Stimulated activated CD4-positive, alpha-beta T cell treated with anti-CD3 and anti-CD28 coated beads, Interleukin-4, amount 100 ng/mL, for 48 hours (primary cell): ENCODE results near the gene FMO3.

Experiments
- DNase-seq, 2 donors: peaks; one replicate each; pipeline ENCODE4 v3.0.0-alpha.2; 2020; ENCODE audit warnings: low read depth in 2 of 2

Gene FMO3

GRCh38 chr1:171159148-171159547 lies 68.4 kb downstream of the FMO3 start:
- DNase-seq: no peak

- DNase-seq: no peak
Measured at GRCh38 chr1:171160211-171160610, 69.5 kb downstream of the FMO3 start.

GRCh38 chr1:171160639-171161354 lies 70.1 kb downstream of the FMO3 start:
- DNase-seq: no peak

GRCh38 chr1:171161431-171161830 lies 70.7 kb downstream of the FMO3 start:
- no peak for DNase-seq

- DNase-seq: no peak
Measured at GRCh38 chr1:171166361-171166760, 75.7 kb downstream of the FMO3 start.
